Kidney epithelial cell (primary cell): Measurements from ENCODE around the gene STXBP4. TPM values are rescaled to one million over a fixed set of nuclear protein-coding genes. Genes with fewer than 3 reads are reported as not detected.

Source experiments
- DNase-seq: peaks from one replicate; pipeline ENCODE4 v3.0.0-alpha.2; 2010; ENCODE audit warnings: low read depth
- H3K27me3 ChIP-seq: 2 replicates; pipeline ENCODE4 v1.6.0; 2011; ENCODE audit warnings: low read length; ENCODE audit not compliant: control insufficient read depth, insufficient read depth
- H3K36me3 ChIP-seq: 2 replicates; pipeline ENCODE4 v1.5.1; 2011; ENCODE audit warnings: low read length; ENCODE audit not compliant: control insufficient read depth, insufficient read depth
- H3K4me3 ChIP-seq: 2 replicates; pipeline ENCODE4 v1.5.1; 2011; ENCODE audit warnings: low read depth, mild to moderate bottlenecking, control low read depth, low read length
- CTCF ChIP-seq: IDR thresholded peaks from 2 replicates; pipeline ENCODE4 v1.5.1; 2011; ENCODE audit warnings: mild to moderate bottlenecking, moderate library complexity, low read length, control low read depth, inconsistent platforms; ENCODE audit not compliant: insufficient read depth, poor library complexity, severe bottlenecking
- total RNA-seq: library from RNA; depleted of rRNA; stranded (reverse); fragments of >200 nt; gene quantifications from 2 replicates; pipeline ENCODE4 v1.2.3, GENCODE V29; 2015

Gene STXBP4
- total RNA-seq, 1 donor from 2014 or later: 40.1 TPM

- no peak for DNase-seq
- no peak overlapping the region for H3K4me3 ChIP-seq
- no peaks in the 10 kb centered on the region for H3K27me3 ChIP-seq
- no peak for TF ChIP-seq CTCF
- no peaks in the 10 kb centered on the region for H3K36me3 ChIP-seq
Measured at GRCh38 chr17:55116440-55116914, 147.9 kb downstream of the STXBP4 start.

- DNase-seq: no peak
- Histone ChIP-seq H3K27me3 (no peaks in the 10 kb centered on the region), H3K36me3 (no peaks in the 10 kb centered on the region), H3K4me3 (no peak overlapping the region)
- TF ChIP-seq CTCF: no peak
Measured at GRCh38 chr17:55117164-55117563, 148.6 kb downstream of the STXBP4 start.

GRCh38 chr17:55120651-55121050 is 152.1 kb downstream of the STXBP4 start:
- Histone ChIP-seq H3K36me3 (no peaks in the 10 kb centered on the region), H3K4me3 (no peak overlapping the region), H3K27me3 (no peaks in the 10 kb centered on the region)
- no peak for DNase-seq
- no peak for TF ChIP-seq CTCF

GRCh38 chr17:55121268-55121667 is 152.7 kb downstream of the STXBP4 start:
- TF ChIP-seq CTCF: no peak
- no peaks in the 10 kb centered on the region for H3K27me3 ChIP-seq
- H3K36me3 ChIP-seq: no peaks in the 10 kb centered on the region
- no peak for DNase-seq
- H3K4me3 ChIP-seq: no peak overlapping the region

GRCh38 chr17:55122114-55122513 is 153.5 kb downstream of the STXBP4 start:
- no peak overlapping the region for H3K4me3 ChIP-seq

More at GRCh38 chr17:55122114-55122513, 153.5 kb downstream of the STXBP4 start:
- DNase-seq: no peak
- no peaks in the 10 kb centered on the region for H3K36me3 ChIP-seq
- no peaks in the 10 kb centered on the region for H3K27me3 ChIP-seq
- TF ChIP-seq CTCF: no peak
